ENCODE results near the gene KMT2D.
"Not testable (repeated sequence)": the region's sequence is repeated elsewhere in the genome, so short reads cannot be mapped to it uniquely, and the experiment has no call there.

The KMT2D gene

DNA sequence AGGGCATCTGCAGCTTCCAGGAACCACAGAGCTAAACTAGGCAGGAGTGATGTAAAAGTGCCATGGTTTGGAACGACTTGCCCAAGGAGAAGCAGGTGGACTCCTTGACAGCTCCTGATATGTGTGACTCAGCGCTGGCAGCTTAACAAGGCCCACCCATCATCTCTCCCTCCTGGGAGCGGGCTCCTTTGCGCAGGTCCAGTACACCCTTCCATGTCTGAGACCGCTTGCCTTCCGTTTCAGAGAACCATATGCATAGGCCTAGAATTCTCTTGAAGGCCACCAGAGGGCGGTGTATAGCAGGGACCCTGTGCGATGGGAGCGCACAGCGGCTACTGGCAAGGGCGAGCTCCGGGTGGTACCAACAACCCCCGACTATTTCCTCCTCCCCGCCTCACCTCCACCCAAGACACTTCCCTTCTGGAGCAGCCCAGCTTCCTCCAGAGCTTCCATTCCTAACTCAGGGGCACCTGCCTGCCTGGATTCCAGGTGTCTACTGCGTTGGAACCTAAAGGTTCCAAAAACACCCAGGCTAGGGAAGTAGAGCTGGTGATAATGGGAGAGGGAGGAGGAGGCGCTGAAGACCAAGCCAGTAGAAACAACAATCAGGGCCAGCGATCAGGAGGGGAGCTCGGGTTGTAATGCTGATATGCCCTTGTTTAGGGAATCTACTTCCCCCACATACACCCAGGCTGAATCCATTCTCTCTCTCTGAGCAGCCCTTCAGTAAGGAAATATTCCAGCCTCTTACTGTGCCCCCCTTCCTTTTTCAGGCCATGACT is 27.7 kb upstream of the KMT2D start:
- peak; percentile 87 for DNase-seq

DNA sequence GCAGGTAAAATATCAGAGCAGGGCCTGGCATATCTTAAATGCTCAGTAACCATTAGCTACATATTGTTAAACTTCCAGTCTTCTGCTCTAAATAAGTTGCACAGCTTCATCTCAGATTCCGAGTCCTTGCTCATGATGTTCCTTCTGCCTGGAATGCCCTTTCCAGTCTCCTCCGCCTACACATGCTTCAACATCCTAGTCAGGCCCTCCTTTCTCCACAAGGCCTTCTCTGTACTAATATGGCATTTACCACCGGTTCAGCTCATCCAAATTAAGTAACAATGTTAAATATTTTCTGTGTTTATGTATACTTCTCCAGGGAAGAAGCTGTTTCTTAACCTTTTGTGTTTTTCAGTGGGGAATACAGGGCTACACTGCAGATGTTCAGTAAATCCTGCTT is 25.5 kb upstream of the KMT2D start:
- no peak for DNase-seq

DNA sequence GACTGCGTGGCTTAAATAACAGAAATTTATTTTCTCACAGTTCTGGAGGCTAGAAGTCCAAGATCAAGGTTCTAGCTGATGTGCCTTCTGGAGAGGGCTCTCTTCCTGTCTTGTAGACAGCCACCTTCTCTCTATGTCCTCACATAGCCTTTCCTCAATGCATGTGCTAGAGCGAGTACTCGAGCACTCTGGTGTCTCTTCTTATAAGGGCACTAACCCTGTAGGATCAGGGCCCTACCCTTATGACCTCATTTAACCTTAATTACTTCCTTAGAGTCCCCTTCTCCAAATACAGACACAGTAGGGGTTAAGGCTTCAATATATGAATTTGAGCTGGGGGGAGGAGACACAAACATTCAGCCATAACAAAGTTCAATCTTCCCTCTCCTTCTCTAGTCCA is 23.8 kb upstream of the KMT2D start:
- no peak for DNase-seq

DNA sequence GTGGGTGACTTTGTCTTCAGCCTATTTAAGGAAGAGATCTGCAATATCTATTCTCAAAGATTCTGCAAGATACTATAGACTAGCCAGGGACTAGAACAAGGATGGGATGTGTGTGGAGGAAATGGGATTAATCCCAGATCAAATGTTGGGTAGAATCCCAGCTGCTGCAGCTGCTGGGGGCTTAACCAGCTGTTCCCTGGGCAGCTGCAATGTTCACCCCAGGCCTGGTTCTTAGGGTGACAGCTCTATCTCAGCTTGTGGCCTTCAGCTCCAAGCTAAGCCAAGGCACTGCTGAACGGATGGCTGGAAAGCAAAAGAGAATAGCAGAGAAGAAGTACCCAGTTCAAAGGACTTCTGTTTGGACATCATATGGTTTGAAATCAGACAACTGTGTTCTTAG is 19.2 kb upstream of the KMT2D start:
- DNase-seq = no peak

DNA sequence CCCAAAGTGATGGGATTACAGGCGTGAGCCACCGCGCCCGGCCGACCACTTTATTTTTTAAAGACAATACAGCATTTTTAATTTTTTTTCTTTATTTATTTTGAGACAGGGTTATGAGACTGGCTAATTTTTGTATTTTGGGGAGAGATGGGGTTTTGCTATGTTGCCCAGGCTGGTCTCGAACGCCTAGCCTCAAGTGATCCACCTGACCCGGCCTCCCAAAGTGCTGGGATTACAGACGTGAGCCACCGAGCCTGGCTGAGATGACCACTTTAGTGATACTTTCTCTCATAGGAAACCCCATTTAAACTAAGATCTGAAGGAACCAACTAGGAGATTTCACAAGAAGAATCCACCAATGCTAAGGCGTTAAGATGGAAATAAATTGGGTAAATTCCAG is 10.4 kb upstream of the KMT2D start:
- DNase-seq = no peak

DNA sequence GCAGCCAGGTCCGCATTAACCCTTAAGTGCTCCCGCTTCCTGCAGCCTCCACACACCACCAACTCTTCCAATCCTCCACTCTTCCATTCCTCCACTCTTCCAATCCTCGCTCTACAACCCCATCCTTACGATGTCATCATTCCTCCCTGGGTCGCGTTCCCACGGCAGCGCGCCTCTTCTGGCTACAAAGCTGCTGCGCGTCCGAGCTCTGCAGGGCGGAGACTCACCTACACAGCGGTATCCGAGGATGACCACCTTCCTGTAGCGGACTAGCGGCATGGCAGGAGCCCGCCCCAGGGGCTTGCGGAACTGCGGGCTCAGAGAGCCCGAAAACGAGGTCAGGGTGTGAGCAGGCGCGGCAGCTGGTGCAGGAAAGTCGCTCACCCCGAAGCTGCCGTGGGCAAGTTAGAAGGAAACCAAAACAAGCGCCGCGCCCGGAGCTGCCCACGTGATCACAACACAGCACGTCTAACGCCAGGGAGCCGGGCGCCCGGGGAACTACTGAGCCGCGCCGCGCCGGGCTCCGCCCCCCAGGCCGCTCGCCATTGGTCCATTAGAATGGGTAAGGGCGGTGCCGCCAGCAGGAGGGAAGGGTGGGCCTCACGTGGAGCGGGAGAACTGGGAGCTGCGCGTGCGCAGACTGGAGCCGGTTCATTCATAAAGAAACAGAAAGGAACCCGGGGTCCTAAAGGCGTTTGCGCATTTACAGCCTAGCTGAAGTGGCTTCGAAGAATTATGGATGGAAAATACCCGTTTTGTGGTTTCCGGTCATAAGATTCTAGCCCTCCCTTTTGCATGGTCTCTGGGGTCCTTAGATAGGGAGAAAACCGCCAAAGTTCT is 9.1 kb upstream of the KMT2D start, which contains the start of gene RHEBL1:
TSS of gene RHEBL1 (minus strand) at position 473 of the 840 bp plus-strand sequence. CDS start at position 279, 194 bp downstream.
- peak; percentile 96 for DNase-seq

DNA sequence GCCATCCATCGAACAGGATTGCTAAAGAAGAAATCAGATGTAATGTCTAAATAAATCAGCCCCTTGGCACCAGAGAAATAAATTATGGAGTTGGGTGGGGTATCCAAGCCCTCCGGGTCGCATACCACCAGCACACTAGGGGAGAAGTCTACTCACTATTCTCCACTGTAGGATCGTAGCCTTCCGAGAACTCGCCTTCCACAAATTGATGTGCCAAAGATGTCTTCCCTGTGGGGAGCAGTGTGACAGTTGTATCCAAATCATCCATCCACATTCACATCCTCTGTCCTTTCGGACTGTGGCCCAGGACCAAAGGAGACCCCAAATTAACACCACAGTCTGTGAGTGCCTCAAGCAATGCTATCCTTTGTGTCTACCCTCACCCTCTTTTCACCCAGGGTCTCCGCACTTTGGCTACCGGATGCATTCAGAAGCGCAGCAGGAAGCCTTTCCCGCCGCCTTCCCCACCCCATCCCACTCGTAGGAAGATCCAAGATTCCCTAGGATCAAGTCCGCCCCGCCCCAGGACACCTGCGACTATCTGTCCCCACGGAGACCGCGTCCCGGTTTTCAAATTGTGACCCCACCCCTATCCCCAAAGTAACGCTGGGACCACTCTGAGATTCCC is 8.4 kb upstream of the KMT2D start:
- no peak for DNase-seq

DNA sequence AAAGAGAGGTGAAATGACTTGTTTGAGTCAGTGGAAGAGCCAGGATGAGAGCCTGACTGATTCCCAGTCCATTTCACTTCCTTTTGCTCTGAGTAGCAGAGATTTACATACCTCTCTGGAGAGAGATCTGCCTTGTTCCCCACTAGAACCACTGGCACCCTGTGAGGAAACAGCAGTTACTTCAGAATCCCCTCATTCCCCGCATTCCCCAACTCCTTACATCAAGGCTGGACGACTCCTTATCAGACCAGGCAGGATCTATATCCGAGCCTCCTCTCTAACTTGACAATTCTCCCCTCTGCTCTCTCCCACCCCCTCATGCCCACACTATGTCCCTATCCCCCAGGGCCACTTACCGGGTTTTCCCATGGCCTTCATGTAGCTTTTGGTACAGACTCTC is 5.5 kb upstream of the KMT2D start:
- no peak for DNase-seq

DNA sequence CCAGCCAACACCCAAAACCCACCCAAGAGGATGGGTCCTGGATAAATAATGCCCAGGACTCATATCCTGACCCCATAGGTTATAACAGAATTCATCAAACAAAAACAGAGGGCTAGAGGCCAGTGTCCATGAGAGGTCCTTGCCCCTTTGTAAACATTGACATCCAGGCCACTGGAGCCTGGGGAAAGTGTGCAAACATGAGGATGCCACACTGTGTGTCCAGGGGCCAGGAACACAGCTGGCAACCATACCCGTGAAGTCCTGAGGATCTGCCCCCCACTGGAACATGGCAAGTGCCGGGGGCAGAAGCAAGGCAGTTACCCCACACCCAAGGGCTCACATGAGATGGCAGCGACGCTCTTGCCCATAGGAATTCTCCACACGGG is 4.2 kb upstream of the KMT2D start:
- DNase-seq = no peak

DNA sequence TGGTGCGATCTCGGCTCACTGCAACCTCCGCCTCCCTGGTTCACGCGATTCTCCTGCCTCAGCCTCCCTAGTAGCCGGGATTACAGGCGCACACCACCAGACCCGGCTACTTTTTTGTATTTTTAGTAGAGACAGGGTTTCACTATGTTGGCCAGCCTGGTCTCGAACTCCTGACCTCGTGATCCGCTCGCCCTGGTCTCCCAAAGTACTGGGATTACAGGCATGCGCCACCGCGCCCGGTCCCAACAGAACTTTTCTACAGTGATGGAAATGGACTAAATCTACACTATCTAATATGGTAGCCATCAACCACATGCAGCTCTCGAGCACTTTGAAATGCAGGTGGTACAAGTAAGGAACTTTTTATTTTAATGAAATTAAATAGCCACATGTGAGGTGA is 1.3 kb upstream of the KMT2D start:
- not testable (repeated sequence) for DNase-seq

DNA sequence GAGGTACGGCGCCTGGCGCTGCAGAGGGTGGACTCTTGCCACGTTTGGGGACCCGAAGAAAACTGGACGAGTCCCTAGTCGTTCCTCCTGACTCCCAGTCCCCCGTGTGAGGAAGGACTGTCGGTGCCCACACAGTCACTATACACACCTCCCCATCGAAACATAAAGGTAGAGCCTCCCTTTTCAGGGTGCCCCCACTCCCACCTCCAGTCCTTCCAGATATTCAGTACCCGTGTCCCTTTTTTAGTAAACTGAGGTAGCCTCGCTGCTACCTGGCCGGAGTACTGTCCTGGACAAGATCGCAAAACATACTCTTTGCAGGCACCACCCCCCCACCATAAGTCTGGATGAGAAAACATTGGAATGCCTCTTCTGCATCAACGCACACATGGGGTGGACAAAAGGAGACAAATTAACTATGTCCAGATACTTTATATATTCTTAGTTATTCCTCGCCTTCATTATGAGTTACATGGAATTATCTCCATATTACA is 610 bp upstream of the KMT2D start:
- no peak for DNase-seq

DNA sequence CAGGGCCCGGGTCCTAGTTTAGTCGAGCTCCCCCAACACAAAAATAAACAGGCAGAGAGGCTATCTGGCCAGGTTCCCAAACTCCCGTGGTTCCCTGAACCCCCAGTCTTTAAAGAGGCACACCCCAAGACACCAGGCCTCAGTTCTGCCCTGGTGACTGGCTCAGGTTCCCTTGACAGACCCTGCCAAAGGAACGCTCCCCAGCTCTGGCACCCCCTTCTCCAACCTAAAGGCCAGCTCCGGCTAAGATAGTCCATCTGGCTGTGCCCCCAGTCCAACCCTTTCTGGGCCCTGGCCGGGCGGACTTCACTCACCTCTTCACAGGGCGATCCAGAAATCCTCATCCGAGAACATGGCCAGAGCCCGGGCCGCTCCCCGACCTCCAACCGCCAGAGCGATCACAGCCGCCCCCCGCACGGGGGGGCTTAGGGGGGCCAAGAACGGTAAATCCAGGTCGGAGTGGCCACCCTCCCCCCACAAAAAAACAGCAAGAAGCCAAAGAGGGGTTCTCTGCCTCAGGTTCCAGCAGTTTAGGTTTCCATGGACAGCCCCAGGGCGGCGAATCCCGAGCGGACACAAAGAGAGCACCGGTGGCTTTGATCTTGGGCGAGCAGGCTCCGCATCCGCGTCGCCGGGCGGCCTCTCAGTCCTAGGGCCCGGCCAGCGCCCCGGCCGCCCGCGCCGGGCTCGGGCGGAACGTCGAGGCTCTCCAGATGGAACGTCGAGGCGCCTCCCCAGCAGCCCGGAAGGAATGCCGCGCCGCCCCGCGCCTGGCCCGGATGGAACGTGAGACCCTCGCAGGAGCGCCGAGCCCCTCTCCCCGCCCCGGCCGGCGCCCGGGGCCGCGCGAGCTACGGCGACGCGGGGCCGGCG is 1.1 kb downstream of the KMT2D start:
- peak; percentile 8 for DNase-seq

DNA sequence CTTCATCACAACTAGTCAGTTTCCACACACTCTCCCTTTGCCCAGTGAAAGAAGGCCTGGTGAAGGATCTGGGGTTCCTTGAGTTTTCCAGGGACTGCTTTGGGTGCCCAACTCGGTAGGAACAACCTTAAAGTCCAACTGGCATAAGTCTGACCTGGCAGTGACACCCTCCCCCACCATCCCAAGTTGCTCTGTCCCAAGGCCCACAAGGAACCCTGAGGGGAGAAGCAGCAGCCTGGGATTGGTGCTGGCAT is 1.6 kb downstream of the KMT2D start:
- no peak for DNase-seq

DNA sequence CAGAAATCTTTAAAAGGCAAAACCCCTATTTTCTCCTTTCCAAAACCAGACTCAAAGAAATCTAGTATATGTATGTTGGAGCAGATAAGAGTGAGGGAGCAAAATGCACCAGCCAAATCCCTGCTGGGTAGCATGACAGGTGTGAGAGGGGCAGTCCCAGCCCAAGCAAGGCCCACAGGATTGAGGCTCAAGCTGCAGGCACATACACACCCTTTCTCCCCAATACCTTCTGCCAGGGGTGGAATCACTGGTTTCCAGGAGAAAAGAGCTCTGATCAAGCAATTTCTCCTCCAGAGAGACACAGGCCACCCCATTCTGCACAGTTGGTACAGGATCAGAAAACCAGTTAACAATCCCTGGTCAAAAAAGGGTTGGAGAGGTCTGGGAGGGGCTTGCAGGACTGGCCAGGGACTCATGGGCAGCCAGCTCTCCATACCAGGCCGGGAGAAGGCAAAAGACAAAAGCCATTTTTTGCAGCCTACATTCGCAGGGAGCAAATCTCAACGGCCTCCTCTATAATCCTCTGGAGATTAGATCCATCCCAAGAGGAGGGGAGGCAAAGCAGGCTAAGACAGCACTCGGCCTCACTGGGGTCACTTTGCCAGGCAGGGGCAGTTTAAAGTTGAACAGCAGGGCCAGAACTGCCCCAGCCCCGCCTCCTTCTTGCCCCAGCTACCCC is 2.1 kb downstream of the KMT2D start:
- no peak for DNase-seq

DNA sequence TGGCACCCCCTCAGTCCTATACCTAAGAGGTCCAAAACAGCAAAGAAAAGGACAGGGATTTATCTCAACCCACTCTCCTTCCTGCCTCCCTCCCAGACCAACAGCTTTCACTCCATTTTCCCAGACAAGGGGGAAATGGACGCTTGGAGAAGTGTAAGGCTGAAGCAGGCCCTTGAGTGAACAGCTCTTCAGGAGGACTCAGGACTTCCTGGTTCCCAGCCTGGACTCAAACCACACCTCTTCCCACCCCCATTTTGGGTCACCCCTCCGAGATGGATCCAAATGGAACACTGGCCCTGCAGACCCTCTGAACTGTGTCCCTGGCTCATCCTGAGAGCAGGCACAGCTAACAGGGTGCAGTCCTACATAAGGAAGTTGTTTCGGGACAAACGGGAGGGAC is 2.7 kb downstream of the KMT2D start:
- DNase-seq = no peak

DNA sequence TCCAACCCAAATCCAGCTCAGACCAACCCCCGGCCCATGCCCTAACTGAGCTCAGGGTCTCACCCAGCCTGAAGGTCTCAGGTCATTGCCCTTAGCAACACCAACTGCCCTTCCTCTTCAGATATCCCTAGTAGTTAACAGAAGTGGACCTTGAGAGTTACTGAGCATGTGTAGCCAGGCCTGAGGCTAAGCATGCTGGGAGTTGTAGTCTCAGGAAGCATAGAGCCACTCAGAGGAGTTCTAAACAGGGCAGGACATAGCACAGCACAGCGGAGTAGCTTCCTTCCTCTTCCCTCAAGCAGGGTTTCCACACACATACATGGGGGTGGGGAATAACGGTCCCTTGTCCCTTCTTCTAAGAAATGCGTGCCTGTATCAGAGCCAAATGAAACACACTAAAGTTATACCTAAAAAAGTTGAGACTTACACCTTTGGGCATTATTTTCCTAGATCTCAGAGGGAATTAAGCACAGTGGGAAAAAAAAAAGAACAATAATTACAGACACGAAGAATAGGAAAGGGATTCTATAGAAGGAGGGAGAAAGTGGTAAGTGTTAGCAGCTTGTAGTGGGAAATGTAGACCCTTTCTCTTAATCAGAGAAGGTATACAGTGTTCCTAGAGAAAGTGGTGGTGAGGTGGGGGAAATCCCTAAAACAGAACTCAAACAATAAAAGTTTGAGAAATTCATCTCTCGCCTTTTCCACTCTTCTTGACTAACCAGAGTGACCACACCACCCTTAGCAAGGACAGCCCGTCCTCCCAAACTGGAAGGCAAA is 4.4 kb downstream of the KMT2D start:
- peak; percentile 64 for DNase-seq

DNA sequence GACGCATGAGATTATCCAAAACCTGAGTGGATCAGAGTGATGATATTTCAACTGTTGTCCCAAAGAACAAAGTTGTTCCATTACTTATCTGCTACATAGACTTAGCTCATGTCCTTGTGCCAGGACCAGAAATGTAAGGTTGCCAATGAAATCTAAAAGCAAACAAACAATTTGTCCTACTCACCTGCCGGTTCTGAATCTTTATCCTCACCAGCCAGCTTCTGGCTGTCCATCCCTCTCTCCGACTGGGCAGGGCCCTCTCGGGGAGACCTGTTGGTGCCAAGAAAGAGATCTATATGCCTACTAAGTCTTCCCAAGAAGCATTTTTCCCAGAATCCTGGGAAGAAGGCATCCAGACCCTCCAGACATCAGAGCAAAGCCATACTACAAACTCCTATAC is 5.5 kb downstream of the KMT2D start:
- no peak for DNase-seq

DNA sequence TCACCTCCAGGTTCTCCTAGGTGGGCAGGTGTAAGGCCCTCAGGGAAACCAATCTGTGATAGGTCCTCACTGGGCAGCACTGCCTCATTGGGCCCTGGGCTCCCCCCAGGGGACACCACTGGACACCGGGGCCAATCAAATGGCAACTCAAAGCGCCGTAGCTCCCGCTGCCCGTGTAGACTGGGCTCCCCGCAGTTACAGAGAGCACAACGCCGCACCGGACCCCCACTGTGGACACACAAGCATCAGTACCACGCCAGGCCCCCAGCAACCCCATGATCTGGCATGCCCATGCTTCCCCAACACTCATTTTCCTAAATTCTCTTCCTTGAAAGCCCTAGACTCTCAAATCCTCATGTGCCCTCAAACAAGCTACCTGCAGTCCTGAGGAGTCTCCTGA is 6.1 kb downstream of the KMT2D start:
- DNase-seq = no peak

DNA sequence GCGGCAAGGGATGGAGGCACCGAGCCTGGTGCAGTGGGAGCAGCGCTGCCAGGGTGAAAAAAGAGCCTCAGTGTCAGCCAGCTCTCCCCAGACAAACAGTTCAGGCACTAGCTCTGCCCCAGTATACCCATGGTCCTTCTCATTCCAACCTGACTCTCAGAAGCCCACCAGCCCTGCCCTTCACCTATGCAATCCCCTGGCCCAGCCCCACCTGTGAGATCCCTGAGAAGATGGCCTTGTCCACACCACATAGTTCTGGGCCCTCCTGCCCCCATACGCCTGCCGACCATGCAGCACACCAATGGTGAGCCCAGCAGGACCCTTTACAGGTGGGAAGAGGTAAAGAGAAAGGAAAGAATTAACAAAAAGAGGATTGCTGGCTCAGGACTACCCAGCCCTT is 6.5 kb downstream of the KMT2D start:
- no peak for DNase-seq

DNA sequence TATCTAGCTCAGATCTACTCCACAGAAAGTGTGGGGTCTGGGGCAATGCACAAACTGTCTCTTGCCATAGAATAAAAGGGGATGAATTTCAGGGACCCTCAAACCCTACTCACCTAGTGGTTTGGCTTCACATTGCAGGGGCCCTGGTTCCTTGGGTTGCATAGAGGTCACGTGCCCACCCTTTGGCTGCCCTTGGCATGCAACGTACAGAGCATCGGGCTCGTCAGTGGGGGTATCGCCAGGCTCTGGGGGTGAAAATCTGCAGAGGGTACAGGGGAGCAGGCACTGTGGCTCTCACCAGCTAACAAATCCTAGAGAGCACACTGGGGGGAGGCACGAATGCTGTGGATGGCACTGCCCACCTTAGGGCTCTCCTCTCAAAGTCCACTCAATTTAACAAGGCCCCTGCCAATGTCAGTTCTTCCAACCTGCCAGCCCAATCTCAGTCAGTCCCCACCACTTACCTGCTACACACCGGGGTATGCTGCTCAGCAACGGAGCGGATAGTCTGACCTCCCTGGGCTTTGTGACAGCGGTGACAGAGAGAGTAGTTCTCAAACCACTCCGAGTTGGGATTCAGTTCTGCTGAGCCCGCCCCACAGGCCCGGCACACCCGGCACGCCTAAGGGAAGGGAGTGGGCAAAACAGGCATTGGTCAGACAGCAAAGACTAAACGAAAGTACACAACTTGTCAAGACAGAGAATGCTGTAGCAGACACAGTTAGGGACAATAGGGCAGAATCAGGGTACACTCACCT is 8.0 kb downstream of the KMT2D start:
- DNase-seq = no peak
